D341Med (cell line): ENCODE data around the gene TAMM41.
"Not testable (repeated sequence)": the region's sequence is repeated elsewhere in the genome, so short reads cannot be mapped to it uniquely, and the experiment has no call there.

Source experiments
- DNase-seq: peaks from one replicate; pipeline ENCODE4 v3.0.0; 2012; ENCODE audit warnings: low spot score

TAMM41 gene

GRCh38 chr3:11764931-11765363, 81.7 kb downstream of the TAMM41 start:
- no peak for DNase-seq

GRCh38 chr3:11759996-11760395, 86.7 kb downstream of the TAMM41 start:
- DNase-seq: no peak

DNA sequence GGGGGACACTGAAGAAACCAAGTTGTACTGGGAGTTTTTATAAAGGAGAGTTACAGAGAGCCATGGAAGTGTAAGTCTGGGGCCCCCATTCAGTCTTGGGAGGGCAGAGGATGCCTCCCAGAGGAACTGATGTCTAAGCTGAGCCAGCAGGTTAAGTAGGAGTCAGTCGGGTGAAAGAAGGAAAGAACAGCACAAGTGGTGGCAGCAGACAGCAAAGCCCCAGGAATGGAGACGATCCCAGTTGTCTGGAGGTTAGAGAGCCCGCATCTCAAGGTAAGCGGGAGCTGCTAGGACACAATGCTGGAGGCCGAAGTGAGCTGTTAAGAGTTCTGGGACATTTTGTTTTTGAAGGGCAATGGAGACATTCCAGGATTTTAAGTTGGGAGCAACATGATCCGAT, 88.8 kb downstream of the TAMM41 start:
- no peak for DNase-seq

DNA sequence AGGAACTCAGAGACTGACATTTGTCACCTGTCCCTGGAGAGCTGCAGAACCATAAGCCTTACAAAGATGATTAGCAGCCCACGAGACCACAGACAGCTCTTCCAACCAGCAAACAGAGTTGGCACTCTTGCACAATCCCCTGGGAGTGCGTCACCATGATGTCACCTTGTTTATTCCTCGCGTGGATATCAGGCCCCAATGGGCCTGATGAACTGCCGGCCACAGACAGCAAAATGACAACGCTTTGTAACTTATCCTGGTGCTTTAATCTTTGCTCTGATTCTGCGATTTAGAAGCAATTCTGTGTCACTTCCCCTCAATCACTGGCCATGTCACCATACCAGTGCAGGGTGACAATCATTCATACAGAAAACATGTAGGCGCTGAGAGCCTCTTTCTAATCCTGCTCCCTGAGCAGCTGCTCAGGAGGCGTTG, 89.2 kb downstream of the TAMM41 start:
- peak; percentile 70 for DNase-seq

DNA sequence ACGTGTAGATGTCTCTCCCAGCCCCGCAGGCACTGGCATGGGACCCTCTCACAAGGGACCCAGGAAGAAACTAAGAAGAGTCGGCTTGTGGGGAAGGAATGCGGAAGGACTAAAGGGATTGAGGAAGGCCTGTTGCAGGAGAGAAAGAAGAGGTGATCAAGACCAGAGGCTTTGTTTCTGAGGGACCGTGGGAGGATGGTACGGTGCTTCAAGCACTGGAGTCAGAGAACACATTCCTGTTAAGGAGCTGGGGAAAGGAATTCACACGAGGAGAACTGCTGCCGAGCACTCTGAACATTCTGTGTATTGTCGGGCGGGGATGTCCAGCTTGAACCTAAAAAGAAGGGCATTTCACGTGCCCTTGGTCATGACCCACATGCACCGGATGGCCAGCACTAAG, 91.4 kb downstream of the TAMM41 start:
- no peak for DNase-seq

GRCh38 chr3:11752254-11752653, 94.4 kb downstream of the TAMM41 start:
- not testable (repeated sequence) for DNase-seq

DNA sequence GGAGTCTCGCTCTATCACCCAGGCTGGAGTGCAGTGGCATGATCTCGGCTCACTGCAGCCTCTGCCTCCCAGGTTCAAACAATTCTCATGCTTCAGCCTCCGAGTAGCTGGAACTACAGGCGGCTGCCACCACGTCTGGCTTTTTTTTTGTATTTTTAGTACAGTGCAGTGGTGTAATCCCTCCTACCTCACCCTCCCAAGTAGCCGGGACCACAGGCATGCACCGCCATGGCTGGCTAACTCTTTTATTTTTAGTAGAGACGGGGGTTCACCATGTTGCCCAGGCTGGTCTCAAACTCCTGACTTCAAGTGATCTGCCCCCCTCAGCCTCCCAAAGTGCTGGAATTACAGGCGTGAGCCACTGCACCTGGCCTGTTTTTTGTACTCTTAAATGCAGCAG, 98.4 kb downstream of the TAMM41 start:
- not testable (repeated sequence) for DNase-seq
